ENCODE results near the gene ACSF3.
A peak's percentile ranks its signal among the peaks of the same experiment; 100 is the strongest.
"Not testable (repeated sequence)": the region's sequence is repeated elsewhere in the genome, so short reads cannot be mapped to it uniquely, and the experiment has no call there.

Gene ACSF3

DNA sequence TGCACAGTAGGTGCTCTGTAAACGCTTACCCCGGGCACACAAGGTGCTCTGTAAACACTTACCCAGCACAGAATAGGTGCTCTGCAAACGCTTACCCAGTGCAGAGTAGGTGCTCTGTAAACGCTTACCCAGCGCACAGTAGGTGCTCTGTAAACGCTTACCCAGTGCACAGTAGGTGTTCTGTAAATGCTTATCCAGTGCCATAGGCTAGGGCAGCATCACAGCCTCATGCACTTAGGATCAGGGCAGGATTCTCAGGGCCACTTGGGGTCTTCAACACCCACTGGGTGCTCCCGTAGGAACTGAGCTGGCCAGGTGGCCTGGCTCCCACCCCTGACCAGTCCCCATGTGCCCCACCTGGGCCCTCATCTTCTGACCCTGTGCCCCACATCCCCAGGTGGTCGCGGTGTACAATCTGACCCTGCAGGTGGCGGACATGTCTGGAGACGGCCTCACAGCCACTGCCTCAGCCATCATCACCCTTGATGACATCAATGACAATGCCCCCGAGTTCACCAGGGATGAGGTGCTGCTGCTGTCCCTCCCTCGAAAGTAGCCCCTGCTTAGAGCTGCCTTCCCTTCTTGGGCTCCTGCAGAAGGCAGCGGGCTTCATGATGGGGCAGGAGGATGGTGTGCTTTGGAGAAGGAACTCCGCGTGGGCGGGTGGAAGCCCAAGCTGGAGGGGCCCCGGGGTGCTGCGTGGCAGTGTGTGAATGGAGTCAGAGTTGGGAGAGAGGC lies 93.5 kb downstream of the ACSF3 start:
- Mint-ChIP-seq H3K27me3 (peaks cover 49% of the 10 kb centered on the region), H3K36me3 (ENCODE audit: low read depth) (no peaks in the 10 kb centered on the region), H3K27ac (no peak overlapping the region), H3K4me3 (no peak overlapping the region), H3K4me1 (ENCODE audit: low read depth) (no peaks in the 10 kb centered on the region), H3K9me3 (no peaks in the 10 kb centered on the region)
- intact Hi-C loops (cut with micrococcal nuclease) = no loop called here

DNA sequence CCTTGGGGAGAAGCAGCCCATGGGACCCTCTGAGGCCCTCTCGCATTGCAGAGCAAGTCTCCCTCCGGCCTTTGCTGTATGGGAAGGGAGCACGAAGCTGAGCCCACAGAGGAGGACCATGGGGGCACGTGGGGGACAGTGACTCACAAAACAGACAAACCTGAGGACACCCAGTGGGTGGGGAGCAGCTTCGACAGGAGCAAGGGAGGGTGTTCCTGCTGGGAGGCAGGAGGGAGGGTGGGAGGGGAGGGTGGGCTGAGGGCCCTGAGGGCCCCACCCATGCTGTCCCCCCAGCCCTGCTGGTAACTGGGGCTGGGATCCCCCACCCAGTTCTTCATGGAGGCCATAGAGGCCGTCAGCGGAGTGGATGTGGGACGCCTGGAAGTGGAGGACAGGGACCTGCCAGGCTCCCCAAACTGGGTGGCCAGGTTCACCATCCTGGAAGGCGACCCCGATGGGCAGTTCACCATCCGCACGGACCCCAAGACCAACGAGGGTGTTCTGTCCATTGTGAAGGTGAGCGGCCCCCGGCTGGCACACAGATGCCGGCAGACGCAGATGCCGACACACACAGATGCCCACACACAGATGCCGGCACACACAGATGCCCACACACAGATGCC lies 94.2 kb downstream of the ACSF3 start:
- H3K4me1 Mint-ChIP-seq (ENCODE audit: low read depth) = no peaks in the 10 kb centered on the region
- H3K27me3 Mint-ChIP-seq = peaks cover 47% of the 10 kb centered on the region
- H3K9me3 Mint-ChIP-seq = no peaks in the 10 kb centered on the region
- intact Hi-C loops (cut with micrococcal nuclease) = no loop called here
- no peaks in the 10 kb centered on the region for H3K36me3 Mint-ChIP-seq (ENCODE audit: low read depth)
- no peak overlapping the region for H3K27ac Mint-ChIP-seq
- no peak overlapping the region for H3K4me3 Mint-ChIP-seq

DNA sequence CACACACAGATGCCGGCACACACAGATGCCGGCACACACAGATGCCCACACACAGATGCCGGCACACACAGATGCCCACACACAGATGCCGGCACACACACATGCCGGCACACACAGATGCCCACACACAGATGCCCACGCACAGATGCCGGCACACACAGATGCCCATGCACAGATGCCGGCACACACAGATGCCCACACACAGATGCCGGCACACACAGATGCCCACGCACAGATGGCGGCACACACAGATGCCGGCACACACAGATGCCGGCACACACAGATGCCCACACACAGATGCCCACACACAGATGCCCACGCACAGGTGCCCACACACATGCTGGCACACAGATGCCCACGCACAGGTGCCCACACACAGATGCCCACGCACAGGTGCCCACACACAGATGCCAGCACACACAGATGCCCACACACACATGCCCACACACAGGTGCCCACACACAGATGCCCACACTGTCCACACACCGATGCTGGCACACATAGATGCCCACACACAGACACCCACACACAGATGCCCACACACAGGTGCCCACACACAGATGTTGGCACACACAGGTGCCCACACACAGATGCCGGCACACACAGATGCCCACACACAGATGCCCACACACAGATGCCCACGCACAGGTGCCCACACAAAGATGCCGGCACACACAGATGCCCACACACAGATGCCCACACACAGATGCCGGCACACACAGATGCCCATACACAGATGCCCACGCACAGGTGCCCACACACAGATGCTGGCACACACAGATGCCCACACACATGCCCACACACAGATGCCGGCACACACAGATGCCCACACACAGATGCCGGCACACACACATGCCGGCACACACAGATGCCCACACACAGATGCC lies 95.1 kb downstream of the ACSF3 start:
- not testable (repeated sequence) for H3K27ac Mint-ChIP-seq

DNA sequence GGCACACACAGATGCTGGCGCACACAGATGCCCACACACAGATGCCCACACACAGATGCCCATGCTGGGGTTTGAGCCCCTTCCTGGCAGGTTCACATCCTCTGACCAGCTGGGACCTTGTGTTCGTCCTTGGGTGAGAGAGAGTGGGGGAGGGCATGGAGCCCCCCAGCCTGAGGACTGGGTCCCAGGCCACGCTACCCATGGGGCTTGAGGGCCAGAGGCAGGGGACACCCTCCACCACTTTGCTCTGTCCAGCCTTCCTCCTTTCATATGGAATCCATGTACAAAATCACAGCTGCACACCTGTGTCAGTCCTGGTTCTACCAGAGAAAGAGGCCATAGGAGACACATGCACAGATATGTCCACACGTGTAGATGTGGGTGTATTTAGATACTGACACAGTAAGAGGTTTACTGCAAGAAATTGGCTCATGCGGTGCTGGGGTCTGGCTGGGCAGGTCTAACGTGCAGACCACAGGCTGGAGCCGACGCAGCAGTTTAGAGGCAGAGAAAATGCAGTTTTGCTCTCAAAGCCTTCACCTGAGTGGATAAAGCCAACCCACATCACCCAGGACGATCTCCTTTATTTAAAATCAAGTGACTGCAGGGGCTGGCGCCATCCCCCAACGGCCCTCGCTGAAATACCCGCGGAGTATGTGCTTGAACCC lies 95.8 kb downstream of the ACSF3 start:
- no peak overlapping the region for H3K4me3 Mint-ChIP-seq
- no peaks in the 10 kb centered on the region for H3K36me3 Mint-ChIP-seq (ENCODE audit: low read depth)
- no peak overlapping the region for H3K27ac Mint-ChIP-seq
- no peaks in the 10 kb centered on the region for H3K9me3 Mint-ChIP-seq
- peaks cover 6% of the 10 kb centered on the region for H3K4me1 Mint-ChIP-seq (ENCODE audit: low read depth)
- peaks cover 40% of the 10 kb centered on the region for H3K27me3 Mint-ChIP-seq
- intact Hi-C loops (cut with micrococcal nuclease) = no loop called here

More for the DNA sequence above, 95.1 kb downstream of the ACSF3 start:
- intact Hi-C loops (cut with micrococcal nuclease); H3K4me3 Mint-ChIP-seq; H3K4me1 Mint-ChIP-seq (ENCODE audit: low read depth); H3K9me3 Mint-ChIP-seq; H3K36me3 Mint-ChIP-seq (ENCODE audit: low read depth): not testable (repeated sequence)
- peaks cover 40% of the 10 kb centered on the region for H3K27me3 Mint-ChIP-seq

DNA sequence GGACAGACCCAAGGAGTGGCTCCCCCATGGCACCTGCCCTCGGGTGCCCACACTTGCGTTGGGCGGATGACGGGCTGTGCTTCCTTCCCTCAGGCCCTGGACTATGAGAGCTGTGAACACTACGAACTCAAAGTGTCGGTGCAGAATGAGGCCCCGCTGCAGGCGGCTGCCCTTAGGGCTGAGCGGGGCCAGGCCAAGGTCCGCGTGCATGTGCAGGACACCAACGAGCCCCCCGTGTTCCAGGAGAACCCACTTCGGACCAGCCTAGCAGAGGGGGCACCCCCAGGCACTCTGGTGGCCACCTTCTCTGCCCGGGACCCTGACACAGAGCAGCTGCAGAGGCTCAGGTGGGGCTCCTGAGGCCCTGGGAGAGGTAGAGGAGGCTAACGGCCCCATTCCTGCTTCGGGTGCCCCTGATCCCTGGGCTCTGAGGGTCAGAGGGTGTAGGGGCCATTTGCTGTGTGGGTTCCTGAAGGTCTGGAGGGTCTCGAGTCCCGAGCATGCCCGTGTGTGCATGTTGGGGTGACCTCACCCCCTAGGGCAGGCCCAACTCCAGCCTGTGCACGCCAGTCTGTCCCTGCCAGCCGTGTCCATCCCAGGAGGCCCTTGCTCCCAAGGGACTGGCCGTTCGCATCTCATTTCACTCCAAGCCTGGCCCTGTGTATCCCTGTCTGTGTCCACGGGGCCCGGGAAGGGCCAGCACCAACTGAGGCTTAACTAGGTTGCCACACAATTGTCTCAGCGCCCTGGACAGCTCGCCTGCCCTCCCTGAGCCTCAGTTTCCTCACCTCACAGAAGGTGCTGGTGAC lies 96.7 kb downstream of the ACSF3 start:
- Mint-ChIP-seq H3K36me3 (ENCODE audit: low read depth) (no peaks in the 10 kb centered on the region), H3K4me3 (no peak overlapping the region), H3K4me1 (ENCODE audit: low read depth) (peaks cover 10% of the 10 kb centered on the region), H3K27me3 (peaks cover 44% of the 10 kb centered on the region), H3K9me3 (no peaks in the 10 kb centered on the region), H3K27ac (no peak overlapping the region)
- intact Hi-C loops (cut with micrococcal nuclease) = no loop called here

DNA sequence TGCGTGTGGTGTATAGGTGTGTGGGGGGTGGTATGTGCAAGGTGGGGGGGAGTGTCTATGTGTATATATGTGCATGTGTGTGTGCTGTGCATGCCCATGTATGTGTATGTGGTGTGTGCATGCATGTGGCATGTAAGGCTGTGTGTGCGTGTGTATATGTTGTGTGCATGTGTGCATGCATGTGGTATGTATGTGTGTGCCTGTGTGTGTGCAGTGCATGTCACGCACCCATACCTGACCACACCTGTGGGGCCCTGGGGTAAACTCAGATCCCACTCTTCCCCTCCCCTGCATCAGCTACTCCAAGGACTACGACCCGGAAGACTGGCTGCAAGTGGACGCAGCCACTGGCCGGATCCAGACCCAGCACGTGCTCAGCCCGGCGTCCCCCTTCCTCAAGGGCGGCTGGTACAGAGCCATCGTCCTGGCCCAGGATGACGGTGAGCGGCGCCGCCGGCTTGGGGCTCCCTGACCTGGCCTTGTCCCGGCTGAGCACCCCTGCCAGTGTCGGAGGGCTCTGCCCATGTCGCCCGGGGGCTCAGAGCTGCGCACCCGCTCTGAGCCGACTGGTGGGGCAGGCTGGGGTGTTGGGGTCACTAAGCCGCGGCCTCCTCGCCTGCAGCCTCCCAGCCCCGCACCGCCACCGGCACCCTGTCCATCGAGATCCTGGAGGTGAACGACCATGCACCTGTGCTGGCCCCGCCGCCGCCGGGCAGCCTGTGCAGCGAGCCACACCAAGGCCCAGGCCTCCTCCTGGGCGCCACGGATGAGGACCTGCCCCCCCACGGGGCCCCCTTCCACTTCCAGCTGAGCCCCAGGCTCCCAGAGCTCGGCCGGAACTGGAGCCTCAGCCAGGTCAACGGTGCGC lies 97.6 kb downstream of the ACSF3 start:
- Mint-ChIP-seq H3K27ac (no peak overlapping the region), H3K4me1 (ENCODE audit: low read depth) (peaks cover 10% of the 10 kb centered on the region), H3K27me3 (peaks cover 46% of the 10 kb centered on the region), H3K36me3 (ENCODE audit: low read depth) (no peaks in the 10 kb centered on the region), H3K9me3 (no peaks in the 10 kb centered on the region), H3K4me3 (no peak overlapping the region)
- intact Hi-C loops (cut with micrococcal nuclease) = no loop called here

DNA sequence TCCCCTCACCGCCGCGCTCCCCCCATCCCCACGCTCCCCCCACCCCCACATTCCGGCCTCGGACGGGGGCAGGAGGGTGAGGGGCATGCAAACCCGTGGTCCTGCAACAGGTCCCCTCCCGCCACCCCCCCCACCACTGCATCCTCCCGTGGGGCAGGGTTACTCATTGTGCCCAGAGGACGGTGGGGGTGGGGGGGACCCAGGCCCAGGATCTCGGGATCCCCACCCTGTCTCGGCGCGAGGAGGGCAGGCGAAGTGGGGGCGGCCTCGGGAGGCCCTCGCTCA lies 98.2 kb downstream of the ACSF3 start:
- Mint-ChIP-seq H3K27me3 (peaks cover 48% of the 10 kb centered on the region), H3K4me3 (no peak overlapping the region), H3K27ac (no peak overlapping the region), H3K9me3 (no peaks in the 10 kb centered on the region), H3K36me3 (ENCODE audit: low read depth) (no peaks in the 10 kb centered on the region), H3K4me1 (ENCODE audit: low read depth) (peaks cover 10% of the 10 kb centered on the region)
- intact Hi-C loops (cut with micrococcal nuclease) = no loop called here

DNA sequence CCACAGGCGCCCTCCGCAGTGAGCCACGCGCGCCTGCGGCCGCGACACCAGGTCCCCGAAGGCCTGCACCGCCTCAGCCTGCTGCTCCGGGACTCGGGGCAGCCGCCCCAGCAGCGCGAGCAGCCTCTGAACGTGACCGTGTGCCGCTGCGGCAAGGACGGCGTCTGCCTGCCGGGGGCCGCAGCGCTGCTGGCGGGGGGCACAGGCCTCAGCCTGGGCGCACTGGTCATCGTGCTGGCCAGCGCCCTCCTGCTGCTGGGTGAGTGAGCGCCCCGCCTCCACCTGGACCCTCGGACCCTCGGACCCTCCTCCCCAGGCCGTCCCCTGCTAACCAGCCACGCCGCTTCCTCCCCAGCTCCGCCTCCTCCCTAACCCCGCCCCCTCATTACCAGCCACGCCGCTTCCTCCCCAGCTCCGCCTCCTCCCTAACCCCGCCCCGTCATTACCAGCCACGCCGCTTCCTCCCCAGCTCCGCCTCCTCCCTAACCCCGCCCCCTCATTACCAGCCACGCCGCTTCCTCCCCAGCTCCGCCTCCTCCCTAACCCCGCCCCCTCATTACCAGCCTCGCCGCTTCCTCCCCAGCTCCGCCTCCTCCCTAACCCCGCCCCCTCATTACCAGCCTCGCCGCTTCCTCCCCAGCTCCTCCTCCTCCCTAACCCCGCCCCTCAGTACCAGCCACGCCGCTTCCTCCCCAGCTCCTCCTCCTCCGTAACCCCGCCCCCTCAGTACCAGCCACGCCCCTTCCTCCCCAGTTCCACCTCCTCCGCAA lies 98.7 kb downstream of the ACSF3 start:
- H3K4me1 Mint-ChIP-seq (ENCODE audit: low read depth) = peaks cover 10% of the 10 kb centered on the region
- peaks cover 52% of the 10 kb centered on the region for H3K27me3 Mint-ChIP-seq
- H3K4me3 Mint-ChIP-seq = peak overlapping the region; percentile 4
- intact Hi-C loops (cut with micrococcal nuclease); H3K36me3 Mint-ChIP-seq (ENCODE audit: low read depth); H3K9me3 Mint-ChIP-seq; H3K27ac Mint-ChIP-seq: not testable (repeated sequence)

DNA sequence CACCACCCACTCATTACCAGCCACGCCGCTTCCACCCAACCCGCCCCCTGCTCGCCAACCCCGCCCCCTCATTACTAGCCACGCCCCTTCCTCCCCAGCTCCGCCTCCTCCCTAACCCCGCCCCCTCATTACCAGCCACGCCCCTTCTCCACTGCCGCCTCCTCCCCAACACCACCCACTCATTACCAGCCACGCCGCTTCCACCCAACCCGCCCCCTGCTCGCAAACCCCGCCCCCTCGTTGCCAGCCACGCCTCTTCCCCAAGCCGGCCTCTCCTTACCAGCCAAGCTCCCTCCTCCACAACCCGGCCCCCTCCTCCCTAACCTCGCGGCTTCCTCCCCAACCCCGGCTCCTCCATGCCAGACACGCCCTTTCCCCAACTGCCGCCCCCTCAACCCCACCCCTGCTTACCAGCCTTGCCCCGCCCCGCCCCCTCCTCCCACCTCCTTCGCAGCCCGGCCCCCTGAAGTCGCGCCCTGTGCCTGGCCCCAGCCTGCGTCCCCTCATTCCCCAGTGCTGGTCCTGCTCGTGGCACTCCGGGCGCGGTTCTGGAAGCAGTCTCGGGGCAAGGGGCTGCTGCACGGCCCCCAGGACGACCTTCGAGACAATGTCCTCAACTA lies 99.4 kb downstream of the ACSF3 start:
- Mint-ChIP-seq H3K4me3 (no peak overlapping the region), H3K27ac (no peak overlapping the region), H3K9me3 (no peaks in the 10 kb centered on the region), H3K27me3 (peaks cover 54% of the 10 kb centered on the region), H3K36me3 (ENCODE audit: low read depth) (no peaks in the 10 kb centered on the region), H3K4me1 (ENCODE audit: low read depth) (peaks cover 10% of the 10 kb centered on the region)
- intact Hi-C loops (cut with micrococcal nuclease) = no loop called here

DNA sequence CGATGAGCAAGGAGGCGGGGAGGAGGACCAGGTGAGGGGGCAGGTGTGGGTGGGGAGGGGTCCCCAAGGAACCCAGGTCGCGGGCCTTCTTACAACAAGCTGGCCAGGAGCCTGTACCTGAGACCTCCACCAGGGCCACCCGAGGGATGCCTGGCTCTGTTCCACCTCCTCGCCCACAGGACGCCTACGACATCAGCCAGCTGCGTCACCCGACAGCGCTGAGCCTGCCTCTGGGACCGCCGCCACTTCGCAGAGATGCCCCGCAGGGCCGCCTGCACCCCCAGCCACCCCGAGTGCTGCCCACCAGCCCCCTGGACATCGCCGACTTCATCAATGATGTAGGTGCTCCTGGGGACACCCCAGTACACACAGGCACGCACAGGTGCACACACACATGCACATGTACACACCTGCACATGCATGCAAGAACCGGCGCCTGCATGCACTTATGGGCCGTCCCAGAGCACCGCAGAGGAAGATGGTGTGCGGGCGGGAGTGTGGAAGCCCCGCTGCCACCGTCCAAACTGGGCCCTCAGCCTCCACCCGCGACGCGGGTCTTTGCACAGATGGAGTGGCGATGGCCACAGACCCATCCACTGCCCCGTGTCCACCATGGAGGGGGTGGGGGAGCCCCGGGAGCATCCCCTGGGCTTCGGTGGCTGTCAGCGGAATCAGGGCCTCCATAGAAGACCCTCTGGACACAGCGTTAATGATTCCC lies 100.1 kb downstream of the ACSF3 start:
- no peak overlapping the region for H3K4me3 Mint-ChIP-seq
- H3K9me3 Mint-ChIP-seq = no peaks in the 10 kb centered on the region
- peaks cover 10% of the 10 kb centered on the region for H3K4me1 Mint-ChIP-seq (ENCODE audit: low read depth)

More for the DNA sequence above, 100.1 kb downstream of the ACSF3 start:
- intact Hi-C loops (cut with micrococcal nuclease) = no loop called here
- Mint-ChIP-seq H3K36me3 (ENCODE audit: low read depth) (no peaks in the 10 kb centered on the region), H3K27me3 (peaks cover 58% of the 10 kb centered on the region), H3K27ac (no peak overlapping the region)
